Pulmonary artery endothelial cell (primary cell): ENCODE results near the gene BRME1. TPM values are rescaled to one million over a fixed set of nuclear protein-coding genes. Genes with fewer than 3 reads are reported as not detected.
"Not testable (repeated sequence)": the region's sequence is repeated elsewhere in the genome, so short reads cannot be mapped to it uniquely, and the experiment has no call there.

ENCODE experiments used
- DNase-seq: peaks from one replicate; pipeline ENCODE4 v3.0.0-alpha.2; 2011; ENCODE audit warnings: low read depth, low spot score
- total RNA-seq: library from RNA; depleted of rRNA; stranded (reverse); fragments of >200 nt; gene quantifications from 2 replicates; pipeline ENCODE4 v1.2.3, GENCODE V29; 2014

BRME1 gene
- total RNA-seq, 1 donor from 2014 or later = 0.73 TPM

DNA sequence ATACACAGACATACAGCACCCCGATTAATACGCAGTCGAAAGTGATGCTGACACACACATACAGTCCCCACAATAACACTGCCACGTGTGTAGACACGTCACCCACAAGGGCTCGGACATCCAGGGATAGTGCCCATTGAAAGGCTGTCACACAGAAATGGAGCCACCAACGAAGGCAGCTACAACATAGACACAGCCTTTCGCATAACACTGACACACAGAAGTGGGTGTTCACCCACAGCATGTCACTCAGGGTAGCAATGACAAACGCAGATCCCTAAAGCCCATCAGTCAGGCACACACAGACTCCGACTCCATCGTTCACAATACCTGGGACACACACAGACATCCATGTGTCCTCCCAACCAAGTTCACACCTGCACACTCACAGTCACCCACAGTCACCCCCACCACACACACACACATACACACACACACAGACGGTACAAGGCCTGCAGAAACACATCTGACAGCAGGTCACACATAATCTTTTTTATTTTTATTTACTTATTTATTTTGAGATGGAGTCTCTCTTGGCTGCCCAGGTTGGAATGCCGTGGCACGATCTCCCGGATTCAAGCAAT is 39.4 kb downstream of the BRME1 start:
- no peak for DNase-seq

DNA sequence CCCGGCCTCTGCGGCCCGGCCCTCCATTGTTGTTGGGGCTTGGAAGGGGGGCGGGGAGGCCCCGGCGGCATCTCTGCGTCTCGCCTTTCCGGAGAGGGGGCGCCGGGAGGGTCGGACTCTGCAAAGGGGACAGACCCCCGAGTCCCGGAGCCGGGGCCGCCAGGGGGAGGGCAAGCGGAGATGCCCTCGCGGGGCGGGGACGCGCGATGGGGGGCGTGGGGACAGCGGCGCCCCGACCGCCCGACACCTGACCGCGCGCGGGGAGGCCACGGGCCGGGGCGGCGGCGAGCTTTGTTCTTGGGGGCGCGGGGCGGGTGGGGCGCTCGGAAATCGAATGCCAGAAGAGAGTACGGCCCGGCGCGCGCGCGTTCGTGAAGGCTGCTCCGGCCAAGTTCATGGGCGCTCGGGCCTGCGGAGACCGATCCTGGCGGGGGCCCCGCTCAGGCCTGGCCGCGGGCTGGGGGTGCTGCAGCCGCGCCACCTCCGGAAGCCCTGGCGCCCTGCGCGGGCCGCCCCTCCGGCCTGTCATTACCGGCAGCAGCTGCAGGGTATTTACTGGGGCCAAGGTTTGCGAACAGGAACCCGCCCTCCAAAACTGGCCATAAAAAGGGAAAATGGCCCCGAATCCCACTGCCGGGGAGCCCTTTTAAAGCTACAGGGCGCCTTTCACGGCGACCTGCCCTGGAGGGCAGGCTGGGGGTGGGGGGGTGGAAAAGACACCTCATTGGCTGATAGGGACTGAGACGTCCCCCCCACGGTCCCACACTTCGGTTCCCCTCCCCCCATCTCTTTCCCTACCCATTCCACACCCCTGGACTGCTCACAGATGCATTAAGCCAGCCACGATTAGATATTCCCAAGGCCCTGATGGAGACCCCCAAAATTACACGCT is 40.1 kb downstream of the BRME1 start:
- no peak for DNase-seq

DNA sequence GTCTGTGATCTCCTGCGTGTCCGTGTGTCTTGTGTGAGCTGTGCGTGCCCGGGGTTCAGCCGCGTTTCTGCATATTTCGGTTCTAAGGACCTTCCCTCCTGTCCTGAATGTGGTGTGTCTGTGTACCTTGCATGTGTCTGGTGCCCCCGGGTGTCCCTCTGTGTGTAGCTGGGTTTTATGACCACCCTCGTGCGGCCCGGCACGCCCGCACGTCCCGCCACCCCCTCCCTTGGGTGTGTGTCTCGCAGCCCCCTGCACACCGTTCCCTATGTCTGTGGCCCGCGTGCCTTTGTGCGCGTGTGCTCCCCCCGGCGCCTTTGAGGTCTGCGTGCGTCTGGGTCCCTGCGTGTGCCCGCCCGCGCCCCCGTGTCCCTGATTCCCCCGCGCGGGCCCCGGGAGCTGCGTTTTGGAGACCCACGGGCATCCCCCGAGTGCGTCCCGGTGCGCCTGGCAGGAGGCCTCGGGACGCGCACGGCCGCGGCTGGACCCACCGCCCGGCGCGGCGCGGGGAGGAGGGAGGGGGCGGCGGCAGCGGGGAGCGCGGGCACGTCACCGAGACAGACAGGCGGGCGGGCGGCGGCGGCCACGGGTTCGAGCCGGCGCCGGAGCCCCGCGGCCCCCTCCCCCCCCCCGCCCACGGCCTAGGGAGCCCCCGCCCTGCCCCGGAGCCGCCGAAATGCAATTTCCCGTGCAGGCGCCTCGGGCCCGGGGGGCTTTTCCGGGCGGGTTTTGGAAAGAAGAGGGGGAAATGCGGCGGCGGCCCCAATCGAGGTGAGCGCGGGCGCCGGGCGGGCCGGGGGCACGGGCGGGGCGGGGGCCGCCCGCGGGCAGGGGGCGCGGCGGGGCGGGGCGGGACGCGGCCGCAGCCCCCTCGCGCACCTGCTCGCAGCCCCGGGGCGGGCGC is 41.0 kb downstream of the BRME1 start:
- no peak for DNase-seq

DNA sequence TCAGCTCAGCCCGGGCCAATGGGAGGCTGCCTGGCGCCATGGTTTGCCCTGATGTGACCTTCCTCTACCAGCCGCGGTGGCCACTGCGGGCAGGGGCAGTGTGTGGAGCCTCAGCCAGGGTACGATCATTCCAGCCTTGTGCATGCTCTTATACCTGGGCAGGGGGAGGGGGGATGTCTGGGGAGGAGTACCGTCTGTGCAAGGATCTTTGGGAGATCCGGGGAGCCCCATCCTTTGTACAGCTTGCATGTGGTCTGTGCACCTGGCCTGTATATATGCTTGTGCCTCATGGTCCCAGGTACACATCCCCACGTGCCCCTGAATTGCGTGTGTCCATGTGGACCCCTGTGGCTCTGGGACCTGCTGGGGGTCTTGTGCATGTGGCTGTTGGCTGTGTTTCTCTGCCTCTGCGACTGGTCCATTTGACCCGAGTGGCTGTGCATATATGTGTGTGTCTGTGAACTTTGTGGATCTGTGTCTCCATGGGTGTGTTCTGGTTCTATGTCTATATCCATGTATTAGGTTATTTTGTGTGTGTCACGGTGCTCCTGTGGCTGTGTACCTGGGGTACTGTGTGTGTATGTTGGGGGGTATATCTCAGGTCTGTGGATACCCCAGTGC is 41.8 kb downstream of the BRME1 start:
- no peak for DNase-seq

DNA sequence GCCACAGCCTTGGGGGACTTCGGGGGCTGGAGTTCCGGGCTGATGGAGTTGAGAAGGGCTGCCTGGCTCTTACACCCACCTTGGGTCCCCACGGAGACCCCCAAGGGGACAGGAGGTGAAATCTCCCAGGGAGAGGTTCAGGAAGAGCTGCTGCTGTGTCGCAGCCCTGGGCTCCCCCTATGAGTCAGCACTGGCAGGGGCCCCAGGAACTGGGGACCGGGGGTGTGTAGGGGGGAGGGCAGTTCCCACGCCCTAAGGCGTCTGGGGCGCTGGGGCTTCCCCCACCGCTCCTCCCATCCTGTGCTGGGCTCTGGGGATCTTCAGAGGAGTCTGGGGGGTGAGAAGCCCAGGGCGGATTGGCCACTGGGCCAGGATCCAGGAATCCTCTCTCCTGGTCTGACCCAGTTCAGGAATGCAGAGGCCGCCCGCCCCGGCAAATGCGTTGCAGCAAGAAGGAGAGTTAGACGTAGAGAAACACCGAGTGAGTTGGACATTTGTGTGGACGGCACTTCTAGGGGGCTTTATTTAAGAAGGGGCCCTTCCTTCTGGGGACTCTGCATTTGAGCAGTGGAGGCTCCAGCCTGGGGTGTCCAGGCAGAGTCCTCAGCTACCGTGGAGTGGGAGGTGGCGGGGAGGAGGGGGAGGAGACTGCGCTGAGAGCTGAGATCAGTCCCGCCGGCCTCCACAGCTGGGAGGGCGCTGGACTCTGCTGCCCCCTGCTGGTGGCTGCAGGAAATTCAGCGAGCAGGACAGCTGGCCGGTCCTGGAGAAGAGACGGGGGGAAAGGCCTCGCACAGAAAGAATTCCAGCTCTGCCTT is 44.0 kb downstream of the BRME1 start:
- peak; percentile 63 for DNase-seq

DNA sequence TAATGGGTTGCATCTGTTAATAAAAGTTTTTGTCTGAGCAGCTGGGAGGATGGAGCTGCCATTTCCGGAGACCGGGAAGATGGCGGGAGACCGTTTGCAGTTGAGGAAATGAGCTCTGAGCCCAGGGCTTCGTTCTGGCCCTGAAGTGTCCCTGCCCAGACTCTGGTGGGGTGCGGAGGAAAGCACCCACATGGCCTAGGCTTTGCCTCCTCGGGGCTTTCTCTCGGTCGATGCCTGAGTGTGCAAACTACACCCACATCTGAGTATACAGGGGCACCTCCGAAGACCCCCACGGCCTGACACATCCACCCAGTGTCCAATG is 44.6 kb downstream of the BRME1 start:
- DNase-seq = no peak

DNA sequence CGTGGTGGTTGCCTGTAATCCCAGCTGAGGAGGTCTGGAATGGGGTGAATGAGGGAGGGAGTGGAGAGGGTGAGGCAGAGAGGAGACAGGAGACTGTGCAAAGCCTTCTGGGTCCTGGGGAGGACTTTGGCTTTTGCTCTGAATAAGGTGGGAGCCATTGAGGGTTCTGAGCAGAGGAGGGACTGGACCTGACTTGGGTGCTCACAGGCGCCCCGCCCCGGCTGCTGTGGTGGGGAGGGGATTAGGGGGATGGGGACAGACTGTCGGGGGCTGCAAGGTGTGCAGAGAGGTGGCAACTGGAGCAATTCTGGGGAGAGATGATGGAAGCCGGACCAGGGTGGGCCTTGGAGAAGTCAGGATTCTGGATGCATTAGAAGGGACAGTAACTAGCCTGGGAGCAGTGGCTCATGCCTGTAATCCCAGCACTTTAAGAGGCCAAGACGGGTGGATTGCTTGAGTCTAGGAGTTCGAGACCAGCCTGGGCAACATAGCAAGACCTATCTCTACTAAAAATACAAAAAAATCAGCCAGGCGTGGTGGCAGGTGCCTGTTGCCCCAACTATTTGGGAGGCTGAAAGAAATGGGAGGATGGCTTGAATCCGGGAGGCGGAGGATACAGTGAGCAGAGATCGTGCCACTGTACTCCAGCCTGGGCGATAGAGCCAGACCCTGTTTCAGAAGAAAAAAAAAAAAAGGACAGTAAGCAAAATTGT is 45.1 kb downstream of the BRME1 start:
- DNase-seq = no peak

DNA sequence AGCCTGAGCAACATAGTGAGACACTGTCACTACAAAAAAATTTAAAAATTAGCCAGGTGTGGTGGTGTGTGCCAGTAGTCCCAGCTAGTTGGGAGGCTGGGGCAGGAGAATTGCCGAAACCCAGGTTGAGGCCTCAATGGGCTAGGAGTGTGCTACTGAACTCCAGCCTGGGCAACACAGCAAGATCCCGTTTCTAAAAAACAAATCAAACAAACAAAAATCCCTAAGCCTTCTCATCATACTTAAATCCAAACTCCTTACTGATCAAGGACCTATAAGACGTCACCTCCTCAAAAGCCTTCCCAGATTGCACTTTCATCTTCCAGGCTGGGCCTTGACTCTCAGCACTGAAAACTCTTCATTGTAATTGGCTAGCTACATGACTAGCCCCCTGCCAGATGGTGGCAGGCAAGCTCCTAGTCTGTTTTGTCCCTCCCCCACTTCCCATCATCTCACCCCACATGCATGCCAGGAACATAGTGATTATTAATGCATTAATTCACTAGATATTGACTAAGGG is 46.5 kb downstream of the BRME1 start:
- no peak for DNase-seq

DNA sequence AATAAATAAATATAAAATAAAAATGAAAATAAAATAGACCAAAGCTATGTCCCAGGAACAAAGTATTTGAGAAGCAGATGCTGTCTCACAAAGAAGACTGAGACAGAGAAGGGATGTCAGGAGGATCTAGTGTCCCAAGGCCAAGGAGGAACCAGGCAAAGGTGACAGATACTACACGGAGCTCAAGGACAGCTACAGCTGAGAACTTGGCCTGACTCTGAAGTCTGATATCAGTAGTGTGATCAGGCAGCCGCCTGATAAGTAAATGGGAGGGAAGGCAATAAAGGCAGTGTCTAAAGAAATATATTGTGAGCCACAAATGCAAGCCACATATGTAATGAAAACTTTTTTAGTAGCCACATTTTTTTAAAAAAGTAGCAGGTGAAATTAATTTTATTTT is 49.4 kb downstream of the BRME1 start:
- DNase-seq = no peak

DNA sequence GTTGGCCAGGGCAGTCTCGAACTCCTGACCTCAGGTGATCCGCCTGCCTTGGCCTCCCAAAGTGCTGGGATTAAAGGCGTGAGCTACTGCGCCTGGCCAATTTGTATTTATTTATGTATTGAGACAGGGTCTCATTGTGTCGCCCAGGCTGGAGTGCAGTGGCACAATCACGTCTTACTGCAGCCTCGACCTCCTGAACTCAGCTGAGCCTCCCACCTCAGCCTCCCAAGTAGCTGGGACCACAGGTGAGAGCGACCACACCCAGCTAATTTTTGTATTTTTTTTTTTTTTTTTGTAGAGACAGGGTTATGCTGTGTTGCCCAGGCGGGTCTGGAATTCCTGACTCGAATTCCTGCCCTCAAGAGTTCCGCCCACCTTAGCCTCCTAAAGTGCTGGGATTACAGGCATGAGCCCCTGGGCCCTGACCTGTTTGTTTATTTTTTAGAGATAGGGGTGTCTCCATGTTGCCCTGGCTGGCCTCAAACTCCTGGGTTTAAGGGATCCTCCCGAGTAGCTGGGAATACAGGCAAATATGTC is 53.7 kb downstream of the BRME1 start:
- not testable (repeated sequence) for DNase-seq

DNA sequence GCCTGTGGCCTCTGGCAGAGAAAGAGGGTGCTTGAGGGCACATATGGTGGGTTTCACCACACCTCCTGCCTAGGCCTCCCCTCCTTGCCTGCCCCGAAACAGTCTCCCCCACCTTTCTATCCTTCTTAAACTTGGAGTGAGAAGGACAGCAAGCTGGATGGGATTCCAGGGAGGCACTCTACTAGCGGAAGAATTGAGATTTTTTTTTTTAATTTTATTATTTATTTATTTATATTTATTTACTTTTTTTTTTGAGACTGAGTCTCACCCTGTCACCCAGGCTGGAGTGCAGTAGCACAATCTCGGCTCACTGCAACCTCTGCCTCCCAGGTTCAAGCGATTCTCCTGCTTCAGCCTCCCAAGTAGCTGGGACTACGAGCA is 54.2 kb downstream of the BRME1 start:
- not testable (repeated sequence) for DNase-seq

DNA sequence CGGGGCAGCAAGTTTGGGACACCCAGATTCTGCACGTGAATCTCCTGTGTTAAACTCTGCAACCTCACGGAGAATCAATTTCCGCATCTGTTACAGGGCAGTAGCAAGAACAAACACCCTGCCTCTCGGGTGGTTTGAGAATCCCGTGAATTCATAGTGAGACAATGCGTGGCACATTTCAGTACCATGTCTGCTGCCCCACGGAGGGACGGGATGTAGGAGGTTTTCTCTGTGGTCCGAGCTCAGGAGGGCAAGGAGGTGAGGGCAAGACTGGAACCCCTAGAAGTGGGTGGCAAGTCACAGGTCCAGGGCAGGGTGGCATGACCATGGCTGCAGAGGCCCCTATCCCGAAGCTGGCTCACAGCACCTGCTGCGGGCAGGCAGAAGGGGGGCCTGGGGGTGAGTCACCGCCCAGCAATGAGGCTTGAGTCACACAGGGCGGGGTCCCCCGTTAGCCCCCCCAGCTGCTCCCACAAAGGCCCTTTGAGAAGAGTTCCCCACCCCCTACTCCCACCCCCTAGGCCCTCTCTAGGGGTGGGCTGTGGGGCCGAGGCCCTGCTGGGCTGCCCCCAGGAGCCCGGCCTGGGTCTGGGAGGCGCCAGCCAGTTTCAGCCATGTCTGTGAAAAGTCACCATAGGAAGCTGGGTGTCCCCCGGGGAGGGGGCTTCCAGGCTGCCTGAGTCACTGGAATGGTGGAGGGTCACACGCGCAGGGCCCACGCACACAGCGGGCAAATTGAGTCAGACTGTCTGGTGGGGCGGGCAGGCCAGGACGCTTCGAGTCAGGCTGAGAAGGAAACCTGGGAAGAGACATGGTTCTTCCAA is 54.8 kb downstream of the BRME1 start:
- no peak for DNase-seq

DNA sequence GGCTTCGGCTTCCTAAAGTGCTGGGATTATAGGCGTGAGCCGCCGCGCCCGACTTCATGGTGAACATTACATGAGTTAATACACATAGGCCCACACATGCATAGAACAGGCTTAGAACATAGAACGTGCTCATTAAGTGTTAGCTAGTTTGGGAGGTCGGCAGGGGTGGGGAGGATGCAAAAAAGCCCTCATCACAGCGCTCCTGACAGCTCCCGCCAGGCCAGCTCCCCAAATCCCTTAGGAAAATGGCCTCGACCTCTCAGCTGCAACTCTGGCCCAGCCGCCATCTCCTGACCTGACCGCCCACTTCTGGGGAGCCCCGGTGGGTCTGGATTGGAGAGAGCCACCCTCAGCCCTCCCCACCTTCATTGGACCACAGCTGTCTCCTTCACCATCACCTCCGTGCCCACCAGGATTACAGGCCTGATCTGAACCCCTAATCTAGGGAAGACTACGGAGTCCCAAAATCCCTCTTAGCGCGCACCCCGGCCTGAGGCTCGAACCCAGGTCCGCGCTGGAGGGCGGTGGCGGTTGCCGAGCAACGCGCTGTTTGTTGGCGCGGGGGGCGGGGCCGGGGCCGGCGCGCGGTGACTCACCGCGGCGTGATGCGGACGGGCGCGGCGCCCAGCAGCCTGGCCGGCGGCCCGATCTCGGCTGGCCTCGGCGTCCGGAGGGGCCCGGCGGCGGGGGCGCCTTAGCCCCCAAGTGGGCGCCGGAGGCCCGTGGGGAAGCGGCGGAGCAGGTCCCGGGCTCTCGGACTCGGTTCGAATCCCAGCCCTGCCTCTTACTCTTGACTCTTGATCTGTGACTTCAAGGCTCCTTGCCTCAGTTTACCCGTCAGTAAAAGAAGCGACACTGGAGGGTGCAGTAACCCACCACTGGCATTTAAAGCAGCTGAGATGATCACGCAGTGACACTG is 55.7 kb downstream of the BRME1 start:
- no peak for DNase-seq

DNA sequence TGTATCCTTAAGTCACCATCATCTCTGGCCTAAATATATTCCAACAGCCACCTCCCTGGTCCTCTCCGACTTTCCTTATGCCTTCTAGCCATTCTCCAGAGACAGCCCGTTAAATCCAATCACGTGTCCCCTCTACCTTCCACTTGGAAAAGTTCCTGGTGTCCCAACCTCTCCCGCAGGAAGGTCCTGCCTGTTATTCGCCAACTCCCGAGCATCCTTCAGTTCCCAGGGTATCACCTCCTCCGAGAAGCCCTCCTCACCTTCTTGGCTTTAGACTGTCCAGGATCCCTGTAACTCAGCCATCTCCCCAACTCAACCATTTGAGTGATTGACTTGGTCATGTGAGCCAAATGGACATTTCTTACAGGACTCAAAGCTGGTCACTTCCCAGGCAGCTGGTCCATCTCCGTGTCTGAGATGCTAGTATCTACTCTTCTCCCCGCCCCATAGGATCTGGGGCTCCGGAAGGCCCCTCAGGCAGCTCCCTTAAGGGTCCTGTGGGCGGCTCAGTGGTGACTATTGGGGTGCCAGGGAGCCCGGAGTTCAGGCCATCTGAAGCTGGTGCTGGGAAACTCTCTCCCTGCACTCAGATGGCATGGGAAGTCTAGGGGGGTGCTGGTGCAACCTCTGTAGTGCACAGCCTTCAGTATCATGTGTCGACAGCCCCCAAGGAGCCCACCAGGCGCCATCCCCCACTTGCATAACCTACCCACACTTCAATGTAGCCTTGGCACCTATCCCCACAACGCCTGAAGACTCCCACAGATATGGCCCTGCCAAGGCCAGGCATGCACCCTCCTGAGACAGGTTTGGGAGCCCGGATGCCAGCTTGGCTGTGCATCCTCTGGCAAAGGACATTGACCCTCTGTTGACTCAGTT is 56.9 kb downstream of the BRME1 start:
- no peak for DNase-seq

DNA sequence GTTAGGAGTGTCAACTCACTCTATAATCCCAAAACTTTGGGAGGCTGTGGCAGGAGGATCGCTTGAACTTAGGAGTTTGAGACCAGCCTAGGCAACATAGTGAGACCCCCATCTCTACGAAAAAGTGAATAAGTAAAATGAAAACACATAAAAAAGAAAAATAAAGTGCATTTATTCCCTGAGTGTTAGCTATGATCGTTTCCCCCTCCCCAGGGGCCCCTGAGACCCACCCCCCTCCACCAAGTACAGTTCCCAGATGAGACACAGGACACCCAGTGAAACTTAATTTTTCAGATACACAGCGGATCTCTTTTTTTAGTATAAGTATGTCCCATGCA is 57.6 kb downstream of the BRME1 start:
- no peak for DNase-seq

DNA sequence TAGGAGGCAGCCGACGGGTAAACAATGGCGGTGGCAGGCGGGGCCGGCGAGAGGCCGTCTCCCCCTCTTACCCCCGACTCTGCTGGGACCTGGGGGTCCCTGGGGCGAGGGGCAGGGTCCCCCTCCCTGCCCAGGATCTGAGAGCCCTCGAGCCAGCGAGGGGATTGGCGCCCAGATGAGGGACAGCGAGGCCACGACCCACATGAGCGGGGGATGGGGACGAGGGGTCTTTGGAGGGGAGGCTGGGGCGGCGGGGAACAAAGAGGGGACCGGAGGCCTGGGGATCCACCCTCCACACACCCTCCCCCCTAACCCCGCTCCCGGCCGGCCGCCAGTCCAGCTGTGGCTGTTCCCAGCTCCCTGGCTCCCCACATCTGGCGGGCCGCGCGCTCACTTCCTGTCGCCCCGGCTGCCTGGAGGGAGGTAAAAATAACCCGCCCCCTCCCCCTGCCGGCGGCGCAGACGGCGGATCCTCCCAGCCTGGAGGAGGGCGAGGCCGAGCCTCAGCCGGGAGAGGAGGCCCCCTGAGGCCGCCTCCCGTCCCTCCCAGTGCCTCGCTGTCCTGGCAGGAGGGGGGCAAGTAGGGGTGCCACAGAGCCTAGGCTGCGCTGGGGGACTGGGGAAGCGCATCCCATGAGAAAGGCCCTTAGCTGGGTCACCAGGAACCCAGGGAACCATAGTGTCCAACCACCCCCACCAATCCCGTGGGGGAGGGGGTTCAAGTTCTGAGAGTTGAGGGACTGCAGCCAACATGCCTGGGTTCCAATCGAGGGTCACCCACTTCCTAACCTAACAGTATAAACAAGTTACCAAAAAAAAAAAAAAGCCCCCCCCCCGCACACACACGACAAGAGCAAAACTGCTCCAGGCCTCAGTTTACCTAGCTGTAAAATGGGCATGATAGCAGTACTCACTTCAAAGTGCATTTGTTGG is 58.2 kb downstream of the BRME1 start:
- DNase-seq = no peak
